Measurements from ENCODE around the gene ERG28.

GRCh38 chr14:75605916-75606315, 54.8 kb downstream of the ERG28 start:
- TF ChIP-seq CTCF (conservative IDR thresholded peaks at IDR 0.05; ENCODE audit: low read depth in 2 of 2) (no peak), EZH2phosphoT487 (IDR thresholded peaks at IDR 0.05; ENCODE audit: unreplicated experiment) (no peak), NANOG (IDR thresholded peaks at IDR 0.05; ENCODE audit: borderline replicate concordance) (no peak), JUNB (IDR thresholded peaks at IDR 0.05; ENCODE audit: unreplicated experiment) (no peak), EZH2 (IDR thresholded peaks at IDR 0.05; ENCODE audit: low read depth, unreplicated experiment) (no peak), CREB1 (CRISPR knock-in tag; IDR thresholded peaks at IDR 0.05; ENCODE audit: low read depth) (no peak), ETS1 (IDR thresholded peaks at IDR 0.05) (no peak), POLR2AphosphoS5 (IDR thresholded peaks at IDR 0.05; ENCODE audit: low read depth) (no peak), ZNF331 (CRISPR knock-in tag; IDR thresholded peaks at IDR 0.05; ENCODE audit: low read depth) (no peak), REST (IDR thresholded peaks at IDR 0.05; ENCODE audit: unreplicated experiment) (no peak), STAT1 (IDR thresholded peaks at IDR 0.05; ENCODE audit: unreplicated experiment) (no peak), ZNF114 (CRISPR knock-in tag; IDR thresholded peaks at IDR 0.05) (no peak)

Measured in GM23338 (cell line).